Central memory CD8-positive, alpha-beta T cell (primary cell): Measurements from ENCODE around the gene RYR1.
"Not testable (repeated sequence)": the region's sequence is repeated elsewhere in the genome, so short reads cannot be mapped to it uniquely, and the experiment has no call there.

Experiments
- ATAC-seq: fragments of 150-1000 bp; cut with Tn5 transposase; replicated peaks from 2 replicates; pipeline ENCODE4 v1.10.0; 2022; ENCODE audit warnings: mild to moderate bottlenecking, moderate FRiP score, moderate number of reproducible peaks; ENCODE audit not compliant: poor library complexity, severe bottlenecking; ENCODE audit errors: extremely low read depth
- DNase-seq, 2 donors: peaks; one replicate each; pipeline ENCODE4 v3.0.0; 2021; ENCODE audit warnings: low spot score in 2 of 2
- H3K27ac Mint-ChIP-seq: one replicate; pipeline ENCODE4 v1.8.0; 2022; ENCODE audit warnings: low read depth, mild to moderate bottlenecking, moderate library complexity, mixed read lengths
- H3K27me3 Mint-ChIP-seq: one replicate; pipeline ENCODE4 v1.8.0; 2022; ENCODE audit warnings: mixed read lengths
- H3K36me3 Mint-ChIP-seq: one replicate; pipeline ENCODE4 v1.8.0; 2022; ENCODE audit warnings: mild to moderate bottlenecking, moderate library complexity, mixed read lengths; ENCODE audit not compliant: insufficient read depth
- H3K4me1 Mint-ChIP-seq: one replicate; pipeline ENCODE4 v1.8.0; 2022; ENCODE audit warnings: mixed read lengths
- H3K4me3 Mint-ChIP-seq: one replicate; pipeline ENCODE4 v1.8.0; 2022; ENCODE audit warnings: mild to moderate bottlenecking, moderate library complexity, mixed read lengths
- H3K9me3 Mint-ChIP-seq: one replicate; pipeline ENCODE4 v1.8.0; 2022; ENCODE audit warnings: mixed read lengths

The RYR1 gene

GRCh38 chr19:38457690-38458405 lies 24.4 kb downstream of the RYR1 start:
- H3K4me3 Mint-ChIP-seq, result no peak overlapping the region
- H3K4me1 Mint-ChIP-seq, result no peaks in the 10 kb centered on the region
- H3K9me3 Mint-ChIP-seq, result no peaks in the 10 kb centered on the region
- ATAC-seq (no peak), DNase-seq (no peak)
- H3K36me3 Mint-ChIP-seq, result peaks cover 2% of the 10 kb centered on the region
- peaks cover 27% of the 10 kb centered on the region for H3K27me3 Mint-ChIP-seq
- no peak overlapping the region for H3K27ac Mint-ChIP-seq

DNA sequence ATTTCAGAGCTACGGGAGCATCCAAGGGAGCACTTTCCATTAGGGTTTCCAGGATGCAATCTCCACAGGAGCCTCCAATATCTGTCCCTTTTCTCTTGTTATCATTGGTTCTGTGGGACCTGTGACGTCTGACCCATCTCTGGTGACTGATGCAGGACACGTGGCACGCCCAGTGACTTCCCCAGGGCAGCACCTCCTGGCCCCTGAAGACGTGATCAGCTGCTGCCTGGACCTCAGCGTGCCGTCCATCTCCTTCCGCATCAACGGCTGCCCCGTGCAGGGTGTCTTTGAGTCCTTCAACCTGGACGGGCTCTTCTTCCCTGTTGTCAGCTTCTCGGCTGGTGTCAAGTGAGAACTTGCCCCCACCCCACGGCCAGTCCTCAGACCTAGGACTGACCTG lies 25.5 kb downstream of the RYR1 start:
- no peaks in the 10 kb centered on the region for H3K36me3 Mint-ChIP-seq
- DNase-seq (no peak), ATAC-seq (no peak)
- no peak overlapping the region for H3K27ac Mint-ChIP-seq
- H3K4me3 Mint-ChIP-seq, result no peak overlapping the region
- no peaks in the 10 kb centered on the region for H3K4me1 Mint-ChIP-seq
- H3K27me3 Mint-ChIP-seq, result peaks cover 28% of the 10 kb centered on the region
- H3K9me3 Mint-ChIP-seq, result no peaks in the 10 kb centered on the region

DNA sequence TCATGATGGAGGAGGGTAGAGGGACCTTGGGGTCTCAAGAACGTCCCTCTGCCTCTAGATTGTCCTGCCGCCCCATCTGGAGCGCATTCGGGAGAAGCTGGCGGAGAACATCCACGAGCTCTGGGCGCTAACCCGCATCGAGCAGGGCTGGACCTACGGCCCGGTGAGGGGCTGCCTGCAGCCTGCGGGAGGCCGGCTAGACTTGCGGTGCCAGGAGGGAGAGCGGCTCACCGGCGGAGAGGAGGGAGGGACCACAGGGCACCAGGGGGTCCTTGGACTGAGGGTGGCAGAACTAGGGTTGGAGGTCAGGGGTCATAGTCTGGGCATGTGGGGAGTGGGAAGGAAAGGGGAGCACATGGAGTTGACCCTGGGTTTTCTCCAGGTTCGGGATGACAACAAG lies 29.9 kb downstream of the RYR1 start:
- DNase-seq (no peak), ATAC-seq (no peak)
- Mint-ChIP-seq H3K27me3 (peaks cover 40% of the 10 kb centered on the region), H3K9me3 (no peaks in the 10 kb centered on the region), H3K27ac (no peak overlapping the region), H3K36me3 (no peaks in the 10 kb centered on the region), H3K4me3 (no peak overlapping the region), H3K4me1 (no peaks in the 10 kb centered on the region)

GRCh38 chr19:38464421-38465082 lies 31.1 kb downstream of the RYR1 start:
- DNase-seq (no peak), ATAC-seq (no peak)
- Mint-ChIP-seq H3K9me3 (no peaks in the 10 kb centered on the region), H3K27ac (no peak overlapping the region), H3K27me3 (peaks cover 34% of the 10 kb centered on the region), H3K36me3 (no peaks in the 10 kb centered on the region), H3K4me1 (no peaks in the 10 kb centered on the region), H3K4me3 (no peak overlapping the region)

DNA sequence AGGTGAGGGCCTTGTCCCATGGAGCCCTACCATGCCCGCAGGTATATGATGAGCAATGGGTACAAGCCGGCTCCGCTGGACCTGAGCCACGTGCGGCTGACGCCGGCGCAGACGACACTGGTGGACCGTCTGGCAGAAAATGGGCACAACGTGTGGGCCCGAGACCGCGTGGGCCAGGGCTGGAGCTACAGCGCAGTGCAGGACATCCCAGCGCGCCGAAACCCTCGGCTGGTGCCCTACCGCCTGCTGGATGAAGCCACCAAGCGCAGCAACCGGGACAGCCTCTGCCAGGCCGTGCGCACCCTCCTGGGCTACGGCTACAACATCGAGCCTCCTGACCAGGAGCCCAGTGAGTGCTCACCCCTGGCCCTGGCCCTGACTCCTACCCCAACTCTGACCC lies 32.6 kb downstream of the RYR1 start:
- ATAC-seq (no peak), DNase-seq (no peak)
- no peak overlapping the region for H3K4me3 Mint-ChIP-seq
- H3K4me1 Mint-ChIP-seq, result no peaks in the 10 kb centered on the region
- no peaks in the 10 kb centered on the region for H3K36me3 Mint-ChIP-seq
- no peaks in the 10 kb centered on the region for H3K9me3 Mint-ChIP-seq
- no peak overlapping the region for H3K27ac Mint-ChIP-seq
- peaks cover 30% of the 10 kb centered on the region for H3K27me3 Mint-ChIP-seq

DNA sequence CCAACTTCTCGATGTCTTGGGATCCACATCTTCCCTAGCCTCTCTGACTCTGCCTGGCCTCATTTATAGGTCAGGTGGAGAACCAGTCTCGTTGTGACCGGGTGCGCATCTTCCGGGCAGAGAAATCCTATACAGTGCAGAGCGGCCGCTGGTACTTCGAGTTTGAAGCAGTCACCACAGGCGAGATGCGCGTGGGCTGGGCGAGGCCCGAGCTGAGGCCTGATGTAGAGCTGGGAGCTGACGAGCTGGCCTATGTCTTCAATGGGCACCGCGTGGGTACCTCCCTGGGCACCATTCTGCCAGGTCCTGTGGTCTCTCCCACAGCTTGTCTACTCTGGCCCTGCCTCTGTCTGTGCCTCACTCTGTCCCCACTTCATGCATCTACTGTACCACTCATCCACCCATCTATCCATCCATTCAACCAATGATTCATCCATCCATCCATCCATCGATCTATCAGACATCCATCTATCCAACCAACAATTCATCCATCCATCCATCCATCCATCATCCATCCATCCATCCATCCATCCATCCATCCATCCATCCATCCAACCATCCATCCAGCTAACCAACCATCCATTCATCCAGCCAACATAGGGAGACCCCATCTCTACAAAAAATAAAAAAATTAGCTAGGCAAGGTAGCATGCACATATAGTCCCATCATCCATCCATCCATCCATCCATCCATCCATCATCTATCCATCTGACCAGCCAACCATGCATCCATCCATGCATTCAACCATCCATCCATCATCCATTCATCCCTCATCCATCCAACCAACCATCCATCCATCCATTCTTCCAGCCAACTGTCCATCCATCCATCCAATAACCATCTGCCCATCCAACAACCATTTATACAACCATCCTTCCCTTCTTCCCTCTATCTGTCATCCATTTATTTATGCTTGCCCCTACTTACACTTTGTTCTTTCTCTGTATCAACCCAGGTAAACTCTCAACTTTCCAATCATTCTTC lies 34.3 kb downstream of the RYR1 start:
- H3K27me3 Mint-ChIP-seq, result peaks cover 26% of the 10 kb centered on the region
- no peaks in the 10 kb centered on the region for H3K9me3 Mint-ChIP-seq
- no peaks in the 10 kb centered on the region for H3K4me1 Mint-ChIP-seq
- no peak overlapping the region for H3K4me3 Mint-ChIP-seq
- DNase-seq, result no peak
- no peaks in the 10 kb centered on the region for H3K36me3 Mint-ChIP-seq
- ATAC-seq, result no peak
- no peak overlapping the region for H3K27ac Mint-ChIP-seq

DNA sequence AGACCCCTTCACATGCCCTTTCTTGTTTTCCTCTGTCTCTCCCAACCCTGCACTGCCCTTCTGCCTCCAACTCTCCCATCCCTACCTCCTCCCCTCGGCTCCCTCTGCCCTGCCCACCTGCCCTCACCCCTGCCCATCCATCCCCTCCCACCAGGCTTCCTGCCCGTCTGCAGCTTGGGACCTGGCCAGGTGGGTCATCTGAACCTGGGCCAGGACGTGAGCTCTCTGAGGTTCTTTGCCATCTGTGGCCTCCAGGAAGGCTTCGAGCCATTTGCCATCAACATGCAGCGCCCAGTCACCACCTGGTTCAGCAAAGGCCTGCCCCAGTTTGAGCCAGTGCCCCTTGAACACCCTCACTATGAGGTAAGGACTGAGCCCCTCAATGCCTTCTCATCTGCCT lies 35.7 kb downstream of the RYR1 start:
- H3K9me3 Mint-ChIP-seq, result no peaks in the 10 kb centered on the region
- H3K36me3 Mint-ChIP-seq, result peaks cover 3% of the 10 kb centered on the region
- H3K27me3 Mint-ChIP-seq, result peaks cover 23% of the 10 kb centered on the region
- no peaks in the 10 kb centered on the region for H3K4me1 Mint-ChIP-seq
- no peak for ATAC-seq
- no peak overlapping the region for H3K27ac Mint-ChIP-seq
- H3K4me3 Mint-ChIP-seq, result no peak overlapping the region
- no peak for DNase-seq

DNA sequence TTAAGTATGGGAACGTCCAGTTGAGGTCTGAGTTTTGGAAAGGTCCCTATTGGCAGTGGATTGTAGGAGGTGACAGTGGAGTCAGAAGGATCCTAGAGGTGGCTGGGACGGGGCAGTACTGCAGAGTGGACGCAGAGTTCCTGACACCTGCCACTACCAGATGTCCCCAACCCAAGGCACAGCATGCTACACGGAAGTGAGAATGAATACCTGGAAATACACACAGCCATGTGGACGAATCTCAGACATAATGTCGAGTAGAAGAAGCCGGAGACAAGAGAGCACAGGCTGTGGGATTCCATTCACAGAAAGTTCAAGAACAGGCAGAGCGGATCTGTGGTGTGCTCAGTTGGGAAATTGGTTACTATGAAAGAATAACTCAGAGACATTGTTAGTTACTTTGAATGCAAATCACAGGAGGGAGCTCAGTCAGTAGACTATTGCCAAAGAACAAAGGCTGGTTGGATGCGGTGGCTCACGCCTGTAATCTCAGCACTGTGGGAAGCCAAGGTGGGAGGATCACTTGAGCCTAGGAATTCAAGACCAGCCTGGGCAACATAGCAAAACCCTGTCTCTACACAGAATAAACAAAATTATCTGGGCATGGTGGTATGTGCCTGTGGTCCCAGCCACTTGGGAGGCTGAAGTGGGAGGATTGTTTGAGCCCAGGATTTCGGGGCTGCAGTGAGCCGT lies 37.4 kb downstream of the RYR1 start:
- H3K27me3 Mint-ChIP-seq, result peaks cover 13% of the 10 kb centered on the region

GRCh38 chr19:38472725-38473124 lies 39.2 kb downstream of the RYR1 start:
- H3K27ac Mint-ChIP-seq, H3K4me1 Mint-ChIP-seq, H3K36me3 Mint-ChIP-seq, H3K9me3 Mint-ChIP-seq, DNase-seq, H3K4me3 Mint-ChIP-seq, ATAC-seq: not testable (repeated sequence)
- H3K27me3 Mint-ChIP-seq, result peaks cover 16% of the 10 kb centered on the region

More for the DNA sequence above, 37.4 kb downstream of the RYR1 start:
- Mint-ChIP-seq H3K9me3 (no peaks in the 10 kb centered on the region), H3K36me3 (peaks cover 3% of the 10 kb centered on the region), H3K27ac (no peak overlapping the region), H3K4me1 (no peaks in the 10 kb centered on the region), H3K4me3 (no peak overlapping the region)
- ATAC-seq (no peak), DNase-seq (no peak)

- Mint-ChIP-seq H3K4me1 (no peaks in the 10 kb centered on the region), H3K27ac (no peak overlapping the region), H3K4me3 (no peak overlapping the region), H3K27me3 (peaks cover 21% of the 10 kb centered on the region), H3K9me3 (no peaks in the 10 kb centered on the region), H3K36me3 (peaks cover 3% of the 10 kb centered on the region)
- ATAC-seq (no peak), DNase-seq (no peak)
Measured at GRCh38 chr19:38473201-38473600, 39.7 kb downstream of the RYR1 start.

DNA sequence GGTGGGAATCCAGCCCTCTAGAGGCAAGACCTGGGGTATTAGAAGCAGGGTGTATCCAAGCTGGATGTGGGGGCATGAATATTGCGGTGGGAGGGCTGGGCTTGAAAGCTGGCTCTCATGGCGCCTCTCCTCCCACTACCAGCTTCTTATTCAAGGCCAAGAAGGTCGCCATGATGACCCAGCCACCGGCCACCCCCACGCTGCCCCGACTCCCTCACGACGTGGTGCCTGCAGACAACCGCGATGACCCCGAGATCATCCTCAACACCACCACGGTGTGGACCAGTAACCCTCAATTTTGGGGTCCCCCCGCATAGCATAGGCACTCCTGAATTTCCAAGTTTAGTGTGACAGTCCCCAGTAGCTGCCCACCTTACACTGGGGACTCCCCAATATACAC lies 41.7 kb downstream of the RYR1 start:
- H3K27me3 Mint-ChIP-seq, result peaks cover 23% of the 10 kb centered on the region
- no peak overlapping the region for H3K4me3 Mint-ChIP-seq
- no peaks in the 10 kb centered on the region for H3K4me1 Mint-ChIP-seq
- DNase-seq (no peak), ATAC-seq (no peak)
- H3K9me3 Mint-ChIP-seq, result no peaks in the 10 kb centered on the region
- no peak overlapping the region for H3K27ac Mint-ChIP-seq
- peaks cover 3% of the 10 kb centered on the region for H3K36me3 Mint-ChIP-seq

GRCh38 chr19:38478273-38478971 lies 44.9 kb downstream of the RYR1 start:
- H3K36me3 Mint-ChIP-seq, result no peaks in the 10 kb centered on the region
- no peak overlapping the region for H3K27ac Mint-ChIP-seq
- no peak overlapping the region for H3K4me3 Mint-ChIP-seq
- H3K27me3 Mint-ChIP-seq, result peaks cover 10% of the 10 kb centered on the region
- ATAC-seq (no peak), DNase-seq (no peak)
- H3K9me3 Mint-ChIP-seq, result no peaks in the 10 kb centered on the region
- no peaks in the 10 kb centered on the region for H3K4me1 Mint-ChIP-seq
